NCI-H2196 treated with DMSO at 0.1 percent for 48 hours (cell line): Measurements from ENCODE around the gene LHFPL6.

Source experiments
- DNase-seq: peaks from one replicate; lab custom pipeline; 2025; ENCODE audit not compliant: unreplicated experiment; lab: John Stamatoyannopoulos, UW

The LHFPL6 gene

DNA sequence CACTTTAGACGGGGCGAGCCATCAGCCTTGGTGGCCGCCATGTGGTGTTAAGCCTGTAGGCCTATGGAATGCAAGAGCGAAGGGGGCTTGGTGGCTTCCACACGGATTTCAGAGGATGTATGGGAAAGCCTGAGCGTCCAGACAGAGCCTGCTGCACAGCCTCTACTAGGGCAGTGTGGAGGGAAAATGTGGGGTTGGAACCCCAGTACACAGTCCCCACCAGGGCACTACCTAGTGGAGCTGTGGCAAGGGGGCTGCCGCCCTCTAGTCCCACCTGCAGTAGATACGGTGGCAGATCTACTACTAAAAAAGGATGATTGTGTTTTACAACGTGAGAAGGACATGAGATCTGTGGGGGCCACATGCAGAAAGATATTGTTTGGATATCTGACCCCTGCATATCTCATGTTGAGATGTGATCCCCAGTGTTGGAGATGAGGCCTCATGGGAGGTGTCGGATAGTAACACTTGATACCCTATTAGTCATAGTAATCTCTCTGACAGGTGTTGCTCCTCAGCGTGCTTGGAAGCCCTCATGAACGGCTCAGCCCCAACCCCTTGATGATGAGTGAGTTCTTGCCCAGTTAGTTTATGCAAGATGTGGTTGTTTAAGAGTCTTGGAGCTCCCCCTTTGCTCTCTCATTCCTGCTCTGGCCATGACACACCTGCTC is 45.6 kb downstream of the LHFPL6 start:
- DNase-seq = no peak

DNA sequence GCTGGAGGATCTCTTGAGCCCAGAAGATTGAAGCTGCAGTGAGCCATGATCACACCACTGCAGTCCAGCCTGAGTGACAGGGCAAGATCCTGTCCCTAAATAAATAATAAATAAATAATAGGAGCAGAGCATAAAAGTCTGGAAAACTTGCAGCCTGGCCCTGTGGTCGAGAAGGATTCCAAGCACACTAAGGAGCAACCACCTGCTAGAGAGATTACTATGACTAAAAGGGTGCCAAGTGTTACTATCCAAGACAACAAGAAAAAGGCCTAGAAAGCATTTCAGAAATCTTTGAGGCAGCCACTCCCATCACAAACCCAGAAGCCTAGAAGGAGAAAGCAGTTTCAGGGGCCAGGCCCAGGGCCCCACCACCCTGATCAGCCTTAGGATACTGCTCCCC is 46.1 kb downstream of the LHFPL6 start:
- DNase-seq = no peak

GRCh38 chr13:39554371-39554770 is 48.6 kb downstream of the LHFPL6 start:
- no peak for DNase-seq

DNA sequence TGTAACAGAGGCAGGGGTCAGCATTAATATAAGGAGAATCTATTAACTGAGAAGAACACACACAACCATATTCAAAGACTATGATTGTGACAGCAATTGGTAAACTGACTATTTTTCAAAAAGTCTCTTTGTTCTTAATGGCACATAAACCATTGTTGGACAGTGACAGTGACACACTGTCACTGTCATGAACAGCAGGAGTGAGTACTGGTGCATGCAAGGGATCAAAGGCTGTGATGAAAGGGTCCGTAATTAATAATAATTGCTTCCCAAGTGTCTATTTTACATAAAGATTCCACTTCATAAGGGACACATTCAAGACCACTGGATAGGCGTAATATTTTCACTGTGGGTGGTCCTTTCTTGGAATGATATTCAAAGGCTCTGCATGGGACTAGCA is 50.7 kb downstream of the LHFPL6 start:
- DNase-seq = no peak

GRCh38 chr13:39550931-39551330 is 52.1 kb downstream of the LHFPL6 start:
- DNase-seq = no peak

- DNase-seq = no peak
Measured at GRCh38 chr13:39547108-39547507, 55.9 kb downstream of the LHFPL6 start.

- DNase-seq = no peak
Measured at GRCh38 chr13:39542361-39542760, 60.6 kb downstream of the LHFPL6 start.

- DNase-seq = no peak
Measured at GRCh38 chr13:39540929-39541605, 61.9 kb downstream of the LHFPL6 start.

DNA sequence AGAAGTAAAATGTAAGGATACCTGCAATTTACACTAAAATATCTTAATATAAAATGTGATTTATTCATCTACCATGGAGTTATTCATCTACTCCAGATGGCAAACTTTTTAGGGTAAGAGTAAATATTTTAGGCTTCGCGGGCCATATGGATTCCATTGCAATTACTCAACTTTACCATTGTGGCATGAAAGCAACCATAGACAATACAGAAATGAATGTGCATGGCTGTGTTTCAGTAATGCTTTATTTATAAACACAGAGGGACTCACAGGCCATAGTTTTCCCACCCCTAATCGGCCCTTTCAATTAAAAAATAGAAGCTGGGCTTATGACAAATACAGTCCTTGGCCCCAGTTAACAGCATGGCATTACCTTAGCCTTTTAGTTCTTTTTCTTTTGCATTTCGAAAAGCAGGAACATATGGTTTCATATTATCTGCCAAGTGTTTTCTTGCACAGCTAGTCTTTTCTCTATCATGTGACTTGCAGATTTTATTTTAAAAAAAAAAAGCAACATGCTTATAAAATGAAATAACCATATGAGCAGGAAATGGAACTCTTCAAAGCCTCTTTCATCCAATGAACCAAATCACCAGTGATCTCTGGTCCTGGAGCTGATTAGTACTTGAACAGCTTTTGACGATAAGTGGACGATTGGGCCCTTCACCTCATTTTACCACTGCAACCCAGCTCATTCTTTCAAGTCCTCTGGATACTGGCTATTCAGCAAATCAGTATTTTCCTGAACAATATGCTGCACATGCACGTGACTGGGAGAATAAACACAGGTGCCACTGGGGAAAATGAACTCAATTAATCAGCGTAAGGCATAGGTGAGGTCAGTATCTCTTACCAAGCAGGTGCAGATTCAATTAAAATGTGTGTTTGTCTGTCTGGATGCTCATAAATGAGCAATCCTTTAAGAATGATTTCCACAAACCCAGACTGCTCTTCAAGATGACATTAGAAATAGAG is 63.9 kb downstream of the LHFPL6 start:
- peak; percentile 74 for DNase-seq

DNA sequence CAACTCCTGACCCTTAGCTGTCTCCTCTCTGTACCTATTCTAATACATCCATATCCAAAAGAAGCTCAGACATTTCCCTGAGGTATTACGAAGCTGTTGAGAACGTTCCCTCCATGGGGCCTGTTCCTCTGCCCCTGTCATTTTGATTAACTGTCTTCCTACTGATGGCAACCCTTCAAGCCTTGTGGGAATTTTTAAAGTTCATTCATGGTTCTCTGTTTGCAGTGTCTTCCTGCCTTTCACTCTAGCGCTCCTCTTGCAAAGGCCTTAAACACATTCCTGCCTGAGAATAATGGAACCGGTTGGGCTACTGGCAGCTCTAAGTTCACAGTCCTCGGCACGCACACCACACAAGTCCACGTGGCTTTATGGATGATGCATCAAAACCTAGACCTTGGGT is 66.1 kb downstream of the LHFPL6 start:
- DNase-seq = no peak

GRCh38 chr13:39536274-39536673 is 66.7 kb downstream of the LHFPL6 start:
- no peak for DNase-seq

- no peak for DNase-seq
Measured at GRCh38 chr13:39533651-39534150, 69.3 kb downstream of the LHFPL6 start.

- no peak for DNase-seq
Measured at GRCh38 chr13:39531646-39532045, 71.3 kb downstream of the LHFPL6 start.

DNA sequence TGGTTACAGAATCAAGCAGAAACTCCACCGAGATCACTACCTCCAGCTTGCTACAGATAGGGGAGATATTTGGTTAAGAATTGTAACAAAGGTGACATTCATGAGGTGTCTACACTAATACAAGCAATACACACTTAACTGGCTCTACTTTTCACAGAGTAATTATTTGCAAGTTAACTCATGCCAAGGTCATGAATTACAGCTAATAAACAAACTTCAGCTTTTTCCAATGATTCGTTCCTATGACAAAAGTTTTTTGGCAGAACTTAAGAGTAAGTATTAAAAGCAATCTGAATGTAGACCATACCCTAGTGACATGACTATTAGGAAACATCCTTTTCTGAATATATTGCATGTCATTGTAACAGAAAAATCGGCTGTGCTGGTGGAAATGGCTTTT is 72.1 kb downstream of the LHFPL6 start:
- no peak for DNase-seq

- DNase-seq = no peak
Measured at GRCh38 chr13:39528661-39528980, 74.4 kb downstream of the LHFPL6 start.

GRCh38 chr13:39527961-39528660 is 74.9 kb downstream of the LHFPL6 start:
- DNase-seq = no peak

DNA sequence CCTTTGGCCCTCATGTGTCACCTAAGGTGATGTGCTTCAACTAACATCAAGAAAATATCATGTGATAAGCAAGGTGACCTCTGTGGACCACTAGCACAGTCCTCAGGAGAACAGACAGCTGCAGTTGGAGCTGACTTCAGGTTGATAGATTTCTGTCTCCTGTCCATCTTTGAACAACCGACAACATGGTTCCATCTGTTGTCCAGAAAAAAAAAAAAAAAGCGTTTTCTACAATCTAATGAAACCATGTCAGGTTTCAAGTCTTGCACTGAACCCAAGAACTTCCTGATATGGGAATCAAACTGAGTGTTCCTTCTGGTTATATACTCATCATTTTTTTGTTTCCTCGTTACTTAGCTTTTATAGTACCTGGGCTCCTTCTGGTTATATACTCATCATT is 75.7 kb downstream of the LHFPL6 start:
- DNase-seq = no peak

GRCh38 chr13:39526499-39526898 is 76.5 kb downstream of the LHFPL6 start:
- no peak for DNase-seq

- DNase-seq = no peak
Measured at GRCh38 chr13:39525506-39525905, 77.5 kb downstream of the LHFPL6 start.

- no peak for DNase-seq
Measured at GRCh38 chr13:39524795-39525194, 78.2 kb downstream of the LHFPL6 start.

DNA sequence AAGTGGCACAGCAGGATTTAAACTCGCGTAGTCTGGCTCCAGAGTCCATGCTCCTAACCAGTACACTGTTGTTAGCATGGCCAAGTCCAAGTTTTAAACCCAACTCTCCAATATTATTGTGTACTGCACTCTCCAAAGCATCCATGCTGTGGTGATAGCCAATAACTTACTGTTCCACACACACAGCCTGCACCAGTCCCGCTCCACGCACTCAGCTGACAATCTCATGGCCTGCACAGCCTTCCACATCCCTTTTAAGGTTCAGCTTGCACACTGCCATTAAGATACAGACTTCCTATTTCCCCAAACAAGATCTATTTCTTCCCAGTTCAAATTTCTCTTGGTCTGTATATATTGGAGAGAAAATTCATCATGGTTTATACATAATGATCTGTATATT is 80.7 kb downstream of the LHFPL6 start:
- DNase-seq = no peak
